MM.1S (cell line): Measurements from ENCODE around the gene AGBL1.

Experiments
- DNase-seq: peaks from one replicate; pipeline ENCODE4 v3.0.0-alpha.2; 2015
- H2AFZ ChIP-seq: fragments of 300-600 bp; sonication (generic); 2 replicates; pipeline ENCODE4 v1.6.0; 2016; ENCODE audit warnings: antibody characterized with exemption, low read length
- H3F3A ChIP-seq: fragments of 300-600 bp; sonication (generic); 2 replicates; pipeline ENCODE4 v1.6.1; 2016; ENCODE audit warnings: mild to moderate bottlenecking, antibody characterized with exemption, low read length, moderate library complexity, mixed read lengths; ENCODE audit not compliant: insufficient read depth
- H3K27ac ChIP-seq: fragments of 300-600 bp; sonication (generic); 2 replicates; pipeline ENCODE4 v1.5.1; 2016; ENCODE audit warnings: mild to moderate bottlenecking, low read length
- H3K27me3 ChIP-seq: fragments of 300-600 bp; sonication (generic); replicated peaks from 2 replicates; pipeline ENCODE4 v1.6.0; 2016; ENCODE audit warnings: low read length; ENCODE audit not compliant: insufficient read depth
- H3K36me3 ChIP-seq: fragments of 300-600 bp; sonication (generic); replicated peaks from 2 replicates; pipeline ENCODE4 v1.6.1; 2016; ENCODE audit warnings: mild to moderate bottlenecking, low read length, mixed read lengths; ENCODE audit not compliant: insufficient read depth
- H3K4me1 ChIP-seq: fragments of 300-600 bp; sonication (generic); 2 replicates; pipeline ENCODE4 v1.6.1; 2016; ENCODE audit warnings: low read length, mixed read lengths
- H3K4me2 ChIP-seq: fragments of 300-600 bp; sonication (generic); 2 replicates; pipeline ENCODE4 v1.6.0; 2016; ENCODE audit warnings: low read depth, low read length
- H3K4me3 ChIP-seq: fragments of 300-600 bp; sonication (generic); 2 replicates; pipeline ENCODE4 v1.5.1; 2016; ENCODE audit warnings: low read length, mixed read lengths
- H3K79me2 ChIP-seq: fragments of 300-600 bp; sonication (generic); 2 replicates; pipeline ENCODE4 v1.6.1; 2016; ENCODE audit warnings: mixed run types, low read length, mixed read lengths
- H3K9ac ChIP-seq: fragments of 300-600 bp; sonication (generic); 2 replicates; pipeline ENCODE4 v1.6.1; 2016; ENCODE audit warnings: low read length, mixed read lengths
- H3K9me2 ChIP-seq: fragments of 300-600 bp; sonication (generic); replicated peaks from 2 replicates; pipeline ENCODE4 v1.6.1; 2016; ENCODE audit warnings: mild to moderate bottlenecking, low read length, mixed read lengths; ENCODE audit not compliant: insufficient read depth
- H3K9me3 ChIP-seq: fragments of 300-600 bp; sonication (generic); replicated peaks from 2 replicates; pipeline ENCODE4 v1.6.1; 2016; ENCODE audit warnings: mild to moderate bottlenecking, low read length, mixed read lengths; ENCODE audit not compliant: insufficient read depth
- H4K20me1 ChIP-seq: fragments of 300-600 bp; sonication (generic); 2 replicates; pipeline ENCODE4 v1.6.1; 2016; ENCODE audit warnings: mild to moderate bottlenecking, low read length, moderate library complexity, mixed read lengths; ENCODE audit not compliant: insufficient read depth
- CTCF ChIP-seq: fragments of 300-600 bp; sonication (generic); IDR thresholded peaks from 2 replicates; pipeline ENCODE4 v1.5.1; 2016; ENCODE audit warnings: antibody characterized with exemption, low read length, mixed read lengths
- EZH2 ChIP-seq: fragments of 300-600 bp; sonication (generic); optimal IDR thresholded peaks from 2 replicates; pipeline ENCODE3; 2017; ENCODE audit warnings: low read depth, mild to moderate bottlenecking, antibody characterized with exemption, low read length, mixed read lengths
- EZH2phosphoT487 ChIP-seq: fragments of 300-600 bp; sonication (generic); IDR thresholded peaks from 2 replicates; pipeline ENCODE4 v1.6.1; 2018; ENCODE audit warnings: antibody characterized with exemption, low read length

The AGBL1 gene

GRCh38 chr15:86329311-86330013 is 249.8 kb downstream of the AGBL1 start:
- H3K27me3 ChIP-seq: no peaks in the 10 kb centered on the region
- H3K4me1 ChIP-seq: no peaks in the 10 kb centered on the region
- H3K27ac ChIP-seq: no peak overlapping the region
- H3K36me3 ChIP-seq: no peaks in the 10 kb centered on the region
- no peaks in the 10 kb centered on the region for H4K20me1 ChIP-seq
- H3K9me3 ChIP-seq: no peaks in the 10 kb centered on the region
- no peak overlapping the region for H3K4me2 ChIP-seq
- no peak for DNase-seq
- no peak overlapping the region for H3K4me3 ChIP-seq
- H3K9ac ChIP-seq: no peak overlapping the region
- TF ChIP-seq EZH2phosphoT487 (no peak), EZH2 (no peak), CTCF (no peak)
- no peak overlapping the region for H2AFZ ChIP-seq
- no peaks in the 10 kb centered on the region for H3K79me2 ChIP-seq
- no peaks in the 10 kb centered on the region for H3K9me2 ChIP-seq
- H3F3A ChIP-seq: no peaks in the 10 kb centered on the region

GRCh38 chr15:86333819-86334218 is 254.1 kb downstream of the AGBL1 start:
- Histone ChIP-seq H2AFZ (no peak overlapping the region), H3K4me3 (no peak overlapping the region), H3F3A (no peaks in the 10 kb centered on the region), H3K4me2 (no peak overlapping the region), H3K4me1 (no peaks in the 10 kb centered on the region), H3K9me2 (no peaks in the 10 kb centered on the region), H3K27ac (no peak overlapping the region), H3K9me3 (no peaks in the 10 kb centered on the region), H3K9ac (no peak overlapping the region), H4K20me1 (no peaks in the 10 kb centered on the region), H3K27me3 (no peaks in the 10 kb centered on the region), H3K36me3 (no peaks in the 10 kb centered on the region), H3K79me2 (no peaks in the 10 kb centered on the region)
- DNase-seq: no peak
- TF ChIP-seq EZH2 (no peak), EZH2phosphoT487 (no peak), CTCF (no peak)

GRCh38 chr15:86336051-86336788 is 256.5 kb downstream of the AGBL1 start:
- no peaks in the 10 kb centered on the region for H3K36me3 ChIP-seq
- H4K20me1 ChIP-seq: no peaks in the 10 kb centered on the region
- H3K4me1 ChIP-seq: no peaks in the 10 kb centered on the region
- no peaks in the 10 kb centered on the region for H3F3A ChIP-seq
- DNase-seq: peak; percentile 19
- no peaks in the 10 kb centered on the region for H3K27me3 ChIP-seq
- H3K4me2 ChIP-seq: no peak overlapping the region
- TF ChIP-seq CTCF (no peak), EZH2phosphoT487 (no peak), EZH2 (no peak)
- no peaks in the 10 kb centered on the region for H3K79me2 ChIP-seq
- H2AFZ ChIP-seq: no peak overlapping the region
- H3K9ac ChIP-seq: no peak overlapping the region
- H3K9me3 ChIP-seq: no peaks in the 10 kb centered on the region
- no peak overlapping the region for H3K4me3 ChIP-seq
- H3K9me2 ChIP-seq: no peaks in the 10 kb centered on the region
- H3K27ac ChIP-seq: no peak overlapping the region
